H9 (cell line): ENCODE results near the gene NDE1. TPM values are rescaled to one million over a fixed set of nuclear protein-coding genes. Genes with fewer than 3 reads are reported as not detected.

Experiments
- DNase-seq: peaks from one replicate; pipeline ENCODE4 v3.0.0-alpha.2; 2017
- H2AFZ ChIP-seq: one replicate; pipeline ENCODE4 v1.6.1; 2013; ENCODE audit warnings: mild to moderate bottlenecking, low read length, control low read depth, moderate library complexity
- H2AK5ac ChIP-seq: 2 replicates; pipeline ENCODE4 v1.6.1; 2013; ENCODE audit warnings: low read length, control low read depth, mixed read lengths; ENCODE audit not compliant: insufficient read length
- H2BK120ac ChIP-seq: one replicate; pipeline ENCODE4 v1.6.1; 2013; ENCODE audit warnings: low read depth, mild to moderate bottlenecking, low read length, control low read depth, inconsistent platforms; ENCODE audit not compliant: poor library complexity, severe bottlenecking
- H2BK12ac ChIP-seq: 2 replicates; pipeline ENCODE4 v1.6.1; 2013; ENCODE audit warnings: low read length, control low read depth, mixed read lengths, low read depth; ENCODE audit not compliant: insufficient read length
- H2BK15ac ChIP-seq: 2 replicates; pipeline ENCODE4 v1.6.1; 2013; ENCODE audit warnings: low read depth, low read length, control low read depth
- H2BK20ac ChIP-seq: one replicate; pipeline ENCODE4 v1.6.1; 2013; ENCODE audit warnings: low read depth, mild to moderate bottlenecking, low read length, control low read depth, inconsistent platforms; ENCODE audit not compliant: poor library complexity, severe bottlenecking
- H2BK5ac ChIP-seq: 2 replicates; pipeline ENCODE4 v1.6.1; 2013; ENCODE audit warnings: low read length, control low read depth, mixed read lengths; ENCODE audit not compliant: insufficient read length
- H3K14ac ChIP-seq: 2 replicates; pipeline ENCODE4 v1.6.1; 2013; ENCODE audit warnings: low read length, control low read depth; ENCODE audit not compliant: insufficient read depth
- H3K18ac ChIP-seq: 2 replicates; pipeline ENCODE4 v1.6.1; 2013; ENCODE audit warnings: low read depth, mild to moderate bottlenecking, mixed read lengths, low read length, control low read depth; ENCODE audit not compliant: insufficient read length
- H3K23ac ChIP-seq: 2 replicates; pipeline ENCODE4 v1.6.1; 2013; ENCODE audit warnings: low read length, control low read depth, mixed read lengths, low read depth; ENCODE audit not compliant: insufficient read length
- H3K23me2 ChIP-seq: 2 replicates; pipeline ENCODE4 v1.6.1; 2013; ENCODE audit warnings: low read depth, mild to moderate bottlenecking, mixed read lengths, low read length, control low read depth; ENCODE audit not compliant: insufficient read length, poor library complexity, severe bottlenecking
- H3K27ac ChIP-seq: 2 replicates; pipeline ENCODE4 v1.5.1; 2013; ENCODE audit warnings: low read length, control low read depth, mixed read lengths, low read depth; ENCODE audit not compliant: insufficient read length
- H3K27me3 ChIP-seq: 2 replicates; pipeline ENCODE4 v1.6.1; 2013; ENCODE audit warnings: low read length, control low read depth, inconsistent platforms; ENCODE audit not compliant: insufficient read depth
- H3K4ac ChIP-seq: 2 replicates; pipeline ENCODE4 v1.6.1; 2013; ENCODE audit warnings: low read depth, mild to moderate bottlenecking, control low read depth, inconsistent platforms, low read length, moderate library complexity
- H3K4me1 ChIP-seq: 2 replicates; pipeline ENCODE4 v1.6.1; 2013; ENCODE audit warnings: low read length, control low read depth, inconsistent platforms; ENCODE audit not compliant: insufficient read depth
- H3K4me2 ChIP-seq: 2 replicates; pipeline ENCODE4 v1.6.1; 2013; ENCODE audit warnings: low read length, control low read depth, mixed read lengths; ENCODE audit not compliant: insufficient read length, insufficient read depth
- H3K56ac ChIP-seq: 2 replicates; pipeline ENCODE4 v1.6.1; 2013; ENCODE audit warnings: low read depth, mild to moderate bottlenecking, mixed read lengths, low read length, control low read depth; ENCODE audit not compliant: insufficient read length
- H3K79me1 ChIP-seq: 2 replicates; pipeline ENCODE4 v1.6.1; 2013; ENCODE audit warnings: low read depth, mild to moderate bottlenecking, moderate library complexity, low read length, control low read depth, inconsistent platforms; ENCODE audit not compliant: insufficient read depth, poor library complexity, severe bottlenecking
- H3K79me2 ChIP-seq: 2 replicates; pipeline ENCODE4 v1.6.1; 2013; ENCODE audit warnings: low read length, control low read depth, inconsistent platforms; ENCODE audit not compliant: insufficient read depth
- H3K9ac ChIP-seq: 2 replicates; pipeline ENCODE4 v1.6.1; 2013; ENCODE audit warnings: low read length, control low read depth, mixed read lengths; ENCODE audit not compliant: insufficient read length; ENCODE audit errors: extremely low read depth
- H3K9me3 ChIP-seq: one replicate; pipeline ENCODE4 v1.6.1; 2013; ENCODE audit warnings: low read depth, low read length, inconsistent platforms; ENCODE audit not compliant: control insufficient read depth
- H3T11ph ChIP-seq: one replicate; pipeline ENCODE4 v1.6.1; 2013; ENCODE audit warnings: mild to moderate bottlenecking, low read length, control low read depth, inconsistent platforms
- H4K20me1 ChIP-seq: one replicate; pipeline ENCODE4 v1.6.1; 2013; ENCODE audit not compliant: control insufficient read depth, insufficient read length, insufficient read depth
- H4K5ac ChIP-seq: 2 replicates; pipeline ENCODE4 v1.6.1; 2013; ENCODE audit warnings: low read depth, mild to moderate bottlenecking, mixed read lengths, low read length, control low read depth; ENCODE audit not compliant: insufficient read length
- H4K8ac ChIP-seq: replicated peaks from 2 replicates; pipeline ENCODE4 v1.6.1; 2013; ENCODE audit warnings: low read length, control low read depth, mixed read lengths, low read depth; ENCODE audit not compliant: insufficient read length
- H4K91ac ChIP-seq: 2 replicates; pipeline ENCODE4 v1.6.1; 2013; ENCODE audit warnings: low read depth, mild to moderate bottlenecking, moderate library complexity, mixed read lengths, low read length, control low read depth; ENCODE audit not compliant: insufficient read length
- H3K27ac Mint-ChIP-seq, 3 experiments: 2 replicates in 2 of 3; 3 replicates in 1 of 3; pipeline ENCODE4 v1.8.0; 2020 to 2021; ENCODE audit warnings: mixed read lengths in 3 of 3, mild to moderate bottlenecking in 1 of 3, moderate library complexity in 1 of 3
- H3K27me3 Mint-ChIP-seq: 2 replicates; pipeline ENCODE4 v1.8.0; 2021; ENCODE audit warnings: low read depth, mild to moderate bottlenecking, moderate library complexity, mixed read lengths
- H3K36me3 Mint-ChIP-seq, 3 experiments: 2 replicates in 2 of 3; 3 replicates in 1 of 3; pipeline ENCODE4 v1.8.0; 2020 to 2021; ENCODE audit warnings: low read depth in 3 of 3, mixed read lengths in 3 of 3; ENCODE audit not compliant: insufficient read depth in 1 of 3
- H3K4me1 Mint-ChIP-seq, 2 experiments: 2 replicates each; pipeline ENCODE4 v1.8.0; 2020; ENCODE audit warnings: mixed read lengths in 2 of 2
- H3K4me3 Mint-ChIP-seq, 2 experiments: 2 replicates in 1 of 2; 3 replicates in 1 of 2; pipeline ENCODE4 v1.8.0; 2020 to 2021; ENCODE audit warnings: mild to moderate bottlenecking in 2 of 2, mixed read lengths in 2 of 2, moderate library complexity in 1 of 2
- H3K9me3 Mint-ChIP-seq, 2 experiments: 2 replicates in 1 of 2; 3 replicates in 1 of 2; pipeline ENCODE4 v1.8.0; 2020; ENCODE audit warnings: mild to moderate bottlenecking in 2 of 2, mixed read lengths in 2 of 2, moderate library complexity in 1 of 2
- CTCF ChIP-seq: fragments of 200-600 bp; sonication (generic); conservative IDR thresholded peaks from 3 replicates; pipeline ENCODE4 v1.8.0; 2021; ENCODE audit warnings: antibody characterized with exemption, mild to moderate bottlenecking
- WGBS: extraction: QIAGEN DNeasy Blood & Tissue Kit; methylation state at CpG from one replicate; pipeline ENCODE4 v1.1.7; 2013; ENCODE audit warnings: missing lambda C conversion rate, low lambda C conversion rate, mixed read lengths; ENCODE audit not compliant: insufficient read length; ENCODE audit errors: extremely low coverage; 5-methylcytosine and 5-hydroxymethylcytosine counted together
- total RNA-seq: library from RNA; stranded (reverse); gene quantifications from 2 replicates; pipeline ENCODE4 v1.2.1, GENCODE V29; 2021

Gene NDE1
- total RNA-seq, 1 experiment from 2014 or later, result 49.6 TPM

GRCh38 chr16:15766918-15767317 is 116.9 kb downstream of the NDE1 start:
- Mint-ChIP-seq H3K27me3 (no peaks in the 10 kb centered on the region; the same call in 1 of the 2 replicates), H3K4me3 (no peak overlapping the region), H3K27ac (no peak overlapping the region), H3K4me1 (peaks cover 4% of the 10 kb centered on the region in 2 experiments), H3K9me3 (no peaks in the 10 kb centered on the region), H3K36me3 (no peaks in the 10 kb centered on the region)
- DNase-seq, result no peak
- Histone ChIP-seq H2BK20ac (no peak overlapping the region), H3K79me1 (no peaks in the 10 kb centered on the region), H3K18ac (no peak overlapping the region), H2BK15ac (no peak overlapping the region), H3K9ac (no peak overlapping the region), H3T11ph (no peak overlapping the region), H3K23me2 (no peaks in the 10 kb centered on the region), H3K23ac (no peak overlapping the region), H2BK120ac (no peak overlapping the region), H4K91ac (no peak overlapping the region), H3K9me3 (no peaks in the 10 kb centered on the region), H3K27ac (no peak overlapping the region), H3K27me3 (no peaks in the 10 kb centered on the region), H3K56ac (no peak overlapping the region), H2BK5ac (no peak overlapping the region), H2AFZ (no peak overlapping the region), H4K5ac (no peak overlapping the region), H3K4me1 (no peaks in the 10 kb centered on the region), H4K20me1 (no peaks in the 10 kb centered on the region), H3K4ac (no peak overlapping the region), H2AK5ac (no peak overlapping the region), H2BK12ac (no peak overlapping the region), H3K4me2 (no peak overlapping the region), H3K14ac (no peak overlapping the region), H3K79me2 (no peaks in the 10 kb centered on the region), H4K8ac (no peak overlapping the region)
- WGBS, result 100% methylated on average over 1 of the region's 5 CpGs
- no peak for TF ChIP-seq CTCF
